ENCODE results near the gene ARHGEF17. TPM values are rescaled to one million over a fixed set of nuclear protein-coding genes. Genes with fewer than 3 reads are reported as not detected.

Gene ARHGEF17
- total and polyA plus RNA-seq, 4 donors = 2.6 to 12.6 (median 5.7) TPM

DNA sequence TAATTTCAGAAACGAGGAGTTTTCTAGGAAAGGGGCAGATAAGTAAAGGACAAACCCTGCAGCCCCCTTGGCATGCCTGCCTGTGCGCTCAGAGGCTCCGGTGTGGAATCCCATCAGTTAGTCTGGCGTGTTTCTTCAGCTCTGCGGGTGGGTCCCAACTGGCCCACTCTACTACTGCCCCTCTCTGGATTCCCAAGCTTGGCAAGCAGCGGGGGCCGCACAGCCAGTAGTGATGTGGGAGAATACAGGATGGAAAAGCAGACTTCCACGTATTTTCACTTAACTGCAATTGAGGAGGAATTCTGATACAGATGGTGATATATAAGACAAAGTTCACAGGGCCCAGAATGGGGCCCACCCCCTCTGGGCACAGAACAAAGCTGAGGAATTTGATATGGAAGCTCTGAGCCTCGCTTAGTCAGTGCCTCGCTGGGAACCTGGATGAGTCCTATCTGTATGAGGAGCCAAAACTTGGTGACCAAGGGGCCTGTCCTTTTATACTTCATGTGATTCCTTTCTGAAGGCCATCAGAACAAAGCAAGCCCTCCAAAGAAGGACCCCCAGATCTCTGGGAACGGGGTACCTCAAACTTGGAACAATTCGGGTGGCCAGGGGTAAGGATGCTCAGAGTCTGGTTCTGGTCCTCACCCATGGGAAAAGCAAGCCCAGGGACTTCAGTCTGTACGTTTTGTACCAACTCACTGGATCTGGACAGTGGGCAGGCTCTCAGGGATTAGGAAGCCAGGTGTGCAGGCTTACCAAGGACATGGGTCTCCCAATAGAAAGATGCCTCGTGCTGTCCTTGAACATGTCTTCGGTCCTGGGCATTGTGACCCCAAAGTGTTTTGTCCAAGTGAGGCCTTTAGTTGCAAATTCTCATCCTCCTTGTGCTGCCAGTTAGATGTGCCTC lies 94.1 kb downstream of the ARHGEF17 start:
- peaks cover 0 to 17% (median 5%) of the 10 kb centered on the region in 4 donors for H3K36me3 ChIP-seq (ENCODE audit: control insufficient read depth in 4 of 4, insufficient read depth in 3 of 4, low read depth in 1 of 4, low read length in 3 of 4)
- no peak for DNase-seq (ENCODE audit: low spot score)
- H3K4me1 ChIP-seq (ENCODE audit: control insufficient read depth in 4 of 4, insufficient read depth in 4 of 4, low read length in 3 of 4) = no peaks in the 10 kb centered on the region
- H3K9ac ChIP-seq (ENCODE audit: low read depth in 1 of 2, low read length in 2 of 2) = no peak overlapping the region
- no peaks in the 10 kb centered on the region for H3K9me3 ChIP-seq (ENCODE audit: control insufficient read depth in 4 of 4, low read length in 3 of 4)
- no peak overlapping the region for H3K27ac ChIP-seq (ENCODE audit: low read depth in 1 of 2, low read length in 2 of 2)
- no peak for TF ChIP-seq RXRA (IDR thresholded peaks at IDR 0.05)
- TF ChIP-seq, protein P1, sequence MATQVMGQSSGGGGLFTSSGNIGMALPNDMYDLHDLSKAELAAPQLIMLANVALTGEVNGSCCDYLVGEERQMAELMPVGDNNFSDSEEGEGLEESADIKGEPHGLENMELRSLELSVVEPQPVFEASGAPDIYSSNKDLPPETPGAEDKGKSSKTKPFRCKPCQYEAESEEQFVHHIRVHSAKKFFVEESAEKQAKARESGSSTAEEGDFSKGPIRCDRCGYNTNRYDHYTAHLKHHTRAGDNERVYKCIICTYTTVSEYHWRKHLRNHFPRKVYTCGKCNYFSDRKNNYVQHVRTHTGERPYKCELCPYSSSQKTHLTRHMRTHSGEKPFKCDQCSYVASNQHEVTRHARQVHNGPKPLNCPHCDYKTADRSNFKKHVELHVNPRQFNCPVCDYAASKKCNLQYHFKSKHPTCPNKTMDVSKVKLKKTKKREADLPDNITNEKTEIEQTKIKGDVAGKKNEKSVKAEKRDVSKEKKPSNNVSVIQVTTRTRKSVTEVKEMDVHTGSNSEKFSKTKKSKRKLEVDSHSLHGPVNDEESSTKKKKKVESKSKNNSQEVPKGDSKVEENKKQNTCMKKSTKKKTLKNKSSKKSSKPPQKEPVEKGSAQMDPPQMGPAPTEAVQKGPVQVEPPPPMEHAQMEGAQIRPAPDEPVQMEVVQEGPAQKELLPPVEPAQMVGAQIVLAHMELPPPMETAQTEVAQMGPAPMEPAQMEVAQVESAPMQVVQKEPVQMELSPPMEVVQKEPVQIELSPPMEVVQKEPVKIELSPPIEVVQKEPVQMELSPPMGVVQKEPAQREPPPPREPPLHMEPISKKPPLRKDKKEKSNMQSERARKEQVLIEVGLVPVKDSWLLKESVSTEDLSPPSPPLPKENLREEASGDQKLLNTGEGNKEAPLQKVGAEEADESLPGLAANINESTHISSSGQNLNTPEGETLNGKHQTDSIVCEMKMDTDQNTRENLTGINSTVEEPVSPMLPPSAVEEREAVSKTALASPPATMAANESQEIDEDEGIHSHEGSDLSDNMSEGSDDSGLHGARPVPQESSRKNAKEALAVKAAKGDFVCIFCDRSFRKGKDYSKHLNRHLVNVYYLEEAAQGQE (IDR thresholded peaks at IDR 0.05) = no peak
- no peak for TF ChIP-seq RAD21 (IDR thresholded peaks at IDR 0.05)
- no peak for TF ChIP-seq EGR1 (IDR thresholded peaks at IDR 0.05; ENCODE audit: low read depth in 2 of 2)
- TF ChIP-seq HNF4G (IDR thresholded peaks at IDR 0.05) = no peak
- TF ChIP-seq, protein P2, sequence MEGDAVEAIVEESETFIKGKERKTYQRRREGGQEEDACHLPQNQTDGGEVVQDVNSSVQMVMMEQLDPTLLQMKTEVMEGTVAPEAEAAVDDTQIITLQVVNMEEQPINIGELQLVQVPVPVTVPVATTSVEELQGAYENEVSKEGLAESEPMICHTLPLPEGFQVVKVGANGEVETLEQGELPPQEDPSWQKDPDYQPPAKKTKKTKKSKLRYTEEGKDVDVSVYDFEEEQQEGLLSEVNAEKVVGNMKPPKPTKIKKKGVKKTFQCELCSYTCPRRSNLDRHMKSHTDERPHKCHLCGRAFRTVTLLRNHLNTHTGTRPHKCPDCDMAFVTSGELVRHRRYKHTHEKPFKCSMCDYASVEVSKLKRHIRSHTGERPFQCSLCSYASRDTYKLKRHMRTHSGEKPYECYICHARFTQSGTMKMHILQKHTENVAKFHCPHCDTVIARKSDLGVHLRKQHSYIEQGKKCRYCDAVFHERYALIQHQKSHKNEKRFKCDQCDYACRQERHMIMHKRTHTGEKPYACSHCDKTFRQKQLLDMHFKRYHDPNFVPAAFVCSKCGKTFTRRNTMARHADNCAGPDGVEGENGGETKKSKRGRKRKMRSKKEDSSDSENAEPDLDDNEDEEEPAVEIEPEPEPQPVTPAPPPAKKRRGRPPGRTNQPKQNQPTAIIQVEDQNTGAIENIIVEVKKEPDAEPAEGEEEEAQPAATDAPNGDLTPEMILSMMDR (IDR thresholded peaks at IDR 0.05; ENCODE audit: low read depth, low read length, missing input control) = no peak
- TF ChIP-seq, protein P3, sequence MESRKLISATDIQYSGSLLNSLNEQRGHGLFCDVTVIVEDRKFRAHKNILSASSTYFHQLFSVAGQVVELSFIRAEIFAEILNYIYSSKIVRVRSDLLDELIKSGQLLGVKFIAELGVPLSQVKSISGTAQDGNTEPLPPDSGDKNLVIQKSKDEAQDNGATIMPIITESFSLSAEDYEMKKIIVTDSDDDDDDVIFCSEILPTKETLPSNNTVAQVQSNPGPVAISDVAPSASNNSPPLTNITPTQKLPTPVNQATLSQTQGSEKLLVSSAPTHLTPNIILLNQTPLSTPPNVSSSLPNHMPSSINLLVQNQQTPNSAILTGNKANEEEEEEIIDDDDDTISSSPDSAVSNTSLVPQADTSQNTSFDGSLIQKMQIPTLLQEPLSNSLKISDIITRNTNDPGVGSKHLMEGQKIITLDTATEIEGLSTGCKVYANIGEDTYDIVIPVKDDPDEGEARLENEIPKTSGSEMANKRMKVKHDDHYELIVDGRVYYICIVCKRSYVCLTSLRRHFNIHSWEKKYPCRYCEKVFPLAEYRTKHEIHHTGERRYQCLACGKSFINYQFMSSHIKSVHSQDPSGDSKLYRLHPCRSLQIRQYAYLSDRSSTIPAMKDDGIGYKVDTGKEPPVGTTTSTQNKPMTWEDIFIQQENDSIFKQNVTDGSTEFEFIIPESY (IDR thresholded peaks at IDR 0.05) = no peak
- TF ChIP-seq GABPA (IDR thresholded peaks at IDR 0.05 in 1 of 2, conservative IDR thresholded peaks at IDR 0.05 in 1 of 2) = no peak
- TF ChIP-seq NR2F2 (IDR thresholded peaks at IDR 0.05) = no peak
- TF ChIP-seq, protein P4, sequence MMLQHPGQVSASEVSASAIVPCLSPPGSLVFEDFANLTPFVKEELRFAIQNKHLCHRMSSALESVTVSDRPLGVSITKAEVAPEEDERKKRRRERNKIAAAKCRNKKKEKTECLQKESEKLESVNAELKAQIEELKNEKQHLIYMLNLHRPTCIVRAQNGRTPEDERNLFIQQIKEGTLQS (IDR thresholded peaks at IDR 0.05) = no peak
- TF ChIP-seq, protein P5, sequence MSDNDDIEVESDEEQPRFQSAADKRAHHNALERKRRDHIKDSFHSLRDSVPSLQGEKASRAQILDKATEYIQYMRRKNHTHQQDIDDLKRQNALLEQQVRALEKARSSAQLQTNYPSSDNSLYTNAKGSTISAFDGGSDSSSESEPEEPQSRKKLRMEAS (IDR thresholded peaks at IDR 0.05) = no peak
- TF ChIP-seq SP1 (IDR thresholded peaks at IDR 0.05) = no peak
- TF ChIP-seq JUND (IDR thresholded peaks at IDR 0.05) = no peak
- TF ChIP-seq FOXA2 (IDR thresholded peaks at IDR 0.05) = no peak
- no peak for TF ChIP-seq FOXA1 (IDR thresholded peaks at IDR 0.05)
- no peak for TF ChIP-seq HNF4A (conservative IDR thresholded peaks at IDR 0.05)
- WGBS = 95% methylated on average over 15 of the region's 15 CpGs
- no peaks in the 10 kb centered on the region for H3K27me3 ChIP-seq (ENCODE audit: control insufficient read depth in 4 of 4, insufficient read depth in 4 of 4, low read length in 3 of 4)
- no peak overlapping the region for H3K4me3 ChIP-seq (ENCODE audit: low read depth in 1 of 3, low read length in 3 of 3)

All from liver (tissue), 9 donors.